Measurements from ENCODE around the gene ERBB4.

ERBB4 gene

DNA sequence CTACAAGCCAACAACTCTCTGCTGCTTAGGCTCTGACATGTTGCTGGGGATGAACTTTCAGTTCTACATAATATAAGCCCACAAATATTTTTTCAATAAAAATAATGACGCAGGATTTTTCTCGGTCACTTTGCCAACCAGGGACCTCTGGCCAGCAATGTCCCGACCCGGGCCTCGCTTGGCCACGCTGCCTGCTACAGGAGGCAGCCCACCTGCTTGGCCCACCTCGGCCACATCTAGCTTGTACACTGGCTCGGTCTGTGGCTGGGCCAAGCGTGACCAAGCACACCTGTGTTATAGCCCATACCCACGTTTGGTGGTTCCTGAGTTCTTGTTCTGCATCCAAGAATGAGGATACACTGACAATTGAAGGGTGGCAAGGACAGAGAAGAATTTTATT, 1208.7 kb downstream of the ERBB4 start:
- no peak for ATAC-seq
- TF ChIP-seq ZNF70 (CRISPR knock-in tag; IDR thresholded peaks at IDR 0.05) (no peak), ESRRG (CRISPR knock-in tag; IDR thresholded peaks at IDR 0.05) (no peak), CSDC2 (CRISPR knock-in tag; IDR thresholded peaks at IDR 0.05) (no peak), ARNTL (CRISPR knock-in tag; IDR thresholded peaks at IDR 0.05; ENCODE audit: borderline replicate concordance, low read depth) (no peak), RARB (CRISPR knock-in tag; IDR thresholded peaks at IDR 0.05) (no peak), PPARA (CRISPR knock-in tag; IDR thresholded peaks at IDR 0.05; ENCODE audit: borderline replicate concordance) (no peak), ZNF8 (CRISPR knock-in tag; IDR thresholded peaks at IDR 0.05) (no peak), ZC3H10 (CRISPR knock-in tag; IDR thresholded peaks at IDR 0.05) (no peak), ZFP3 (CRISPR knock-in tag; IDR thresholded peaks at IDR 0.05) (no peak), TOX (CRISPR knock-in tag; IDR thresholded peaks at IDR 0.05; ENCODE audit: borderline replicate concordance) (no peak)
- TF ChIP-seq, protein P1, sequence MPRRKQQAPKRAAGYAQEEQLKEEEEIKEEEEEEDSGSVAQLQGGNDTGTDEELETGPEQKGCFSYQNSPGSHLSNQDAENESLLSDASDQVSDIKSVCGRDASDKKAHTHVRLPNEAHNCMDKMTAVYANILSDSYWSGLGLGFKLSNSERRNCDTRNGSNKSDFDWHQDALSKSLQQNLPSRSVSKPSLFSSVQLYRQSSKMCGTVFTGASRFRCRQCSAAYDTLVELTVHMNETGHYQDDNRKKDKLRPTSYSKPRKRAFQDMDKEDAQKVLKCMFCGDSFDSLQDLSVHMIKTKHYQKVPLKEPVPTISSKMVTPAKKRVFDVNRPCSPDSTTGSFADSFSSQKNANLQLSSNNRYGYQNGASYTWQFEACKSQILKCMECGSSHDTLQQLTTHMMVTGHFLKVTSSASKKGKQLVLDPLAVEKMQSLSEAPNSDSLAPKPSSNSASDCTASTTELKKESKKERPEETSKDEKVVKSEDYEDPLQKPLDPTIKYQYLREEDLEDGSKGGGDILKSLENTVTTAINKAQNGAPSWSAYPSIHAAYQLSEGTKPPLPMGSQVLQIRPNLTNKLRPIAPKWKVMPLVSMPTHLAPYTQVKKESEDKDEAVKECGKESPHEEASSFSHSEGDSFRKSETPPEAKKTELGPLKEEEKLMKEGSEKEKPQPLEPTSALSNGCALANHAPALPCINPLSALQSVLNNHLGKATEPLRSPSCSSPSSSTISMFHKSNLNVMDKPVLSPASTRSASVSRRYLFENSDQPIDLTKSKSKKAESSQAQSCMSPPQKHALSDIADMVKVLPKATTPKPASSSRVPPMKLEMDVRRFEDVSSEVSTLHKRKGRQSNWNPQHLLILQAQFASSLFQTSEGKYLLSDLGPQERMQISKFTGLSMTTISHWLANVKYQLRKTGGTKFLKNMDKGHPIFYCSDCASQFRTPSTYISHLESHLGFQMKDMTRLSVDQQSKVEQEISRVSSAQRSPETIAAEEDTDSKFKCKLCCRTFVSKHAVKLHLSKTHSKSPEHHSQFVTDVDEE (CRISPR knock-in tag; IDR thresholded peaks at IDR 0.05): no peak
- TF ChIP-seq, protein P2, sequence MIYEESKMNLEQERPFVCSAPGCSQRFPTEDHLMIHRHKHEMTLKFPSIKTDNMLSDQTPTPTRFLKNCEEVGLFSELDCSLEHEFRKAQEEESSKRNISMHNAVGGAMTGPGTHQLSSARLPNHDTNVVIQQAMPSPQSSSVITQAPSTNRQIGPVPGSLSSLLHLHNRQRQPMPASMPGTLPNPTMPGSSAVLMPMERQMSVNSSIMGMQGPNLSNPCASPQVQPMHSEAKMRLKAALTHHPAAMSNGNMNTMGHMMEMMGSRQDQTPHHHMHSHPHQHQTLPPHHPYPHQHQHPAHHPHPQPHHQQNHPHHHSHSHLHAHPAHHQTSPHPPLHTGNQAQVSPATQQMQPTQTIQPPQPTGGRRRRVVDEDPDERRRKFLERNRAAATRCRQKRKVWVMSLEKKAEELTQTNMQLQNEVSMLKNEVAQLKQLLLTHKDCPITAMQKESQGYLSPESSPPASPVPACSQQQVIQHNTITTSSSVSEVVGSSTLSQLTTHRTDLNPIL (CRISPR knock-in tag; IDR thresholded peaks at IDR 0.05; ENCODE audit: low read depth): no peak

GRCh38 chr2:211329421-211329820, 1209.2 kb downstream of the ERBB4 start:
- TF ChIP-seq ZNF8 (CRISPR knock-in tag; IDR thresholded peaks at IDR 0.05): no peak
- TF ChIP-seq PPARA (CRISPR knock-in tag; IDR thresholded peaks at IDR 0.05; ENCODE audit: borderline replicate concordance): no peak
- no peak for TF ChIP-seq ISL1 (CRISPR knock-in tag; IDR thresholded peaks at IDR 0.05)
- no peak for TF ChIP-seq CSDC2 (CRISPR knock-in tag; IDR thresholded peaks at IDR 0.05)
- no peak for TF ChIP-seq ZFP3 (CRISPR knock-in tag; IDR thresholded peaks at IDR 0.05)
- TF ChIP-seq, protein P1 (CRISPR knock-in tag; IDR thresholded peaks at IDR 0.05): no peak
- TF ChIP-seq, protein P2 (CRISPR knock-in tag; IDR thresholded peaks at IDR 0.05; ENCODE audit: low read depth): no peak
- no peak for TF ChIP-seq BACH2 (CRISPR knock-in tag; IDR thresholded peaks at IDR 0.05; ENCODE audit: borderline replicate concordance)
- no peak for TF ChIP-seq ZFP30 (CRISPR knock-in tag; IDR thresholded peaks at IDR 0.05)
- TF ChIP-seq ARNTL (CRISPR knock-in tag; IDR thresholded peaks at IDR 0.05; ENCODE audit: borderline replicate concordance, low read depth): no peak
- TF ChIP-seq SNAI2 (CRISPR knock-in tag; IDR thresholded peaks at IDR 0.05): no peak
- TF ChIP-seq ZC3H10 (CRISPR knock-in tag; IDR thresholded peaks at IDR 0.05): no peak
- ATAC-seq: no peak

DNA sequence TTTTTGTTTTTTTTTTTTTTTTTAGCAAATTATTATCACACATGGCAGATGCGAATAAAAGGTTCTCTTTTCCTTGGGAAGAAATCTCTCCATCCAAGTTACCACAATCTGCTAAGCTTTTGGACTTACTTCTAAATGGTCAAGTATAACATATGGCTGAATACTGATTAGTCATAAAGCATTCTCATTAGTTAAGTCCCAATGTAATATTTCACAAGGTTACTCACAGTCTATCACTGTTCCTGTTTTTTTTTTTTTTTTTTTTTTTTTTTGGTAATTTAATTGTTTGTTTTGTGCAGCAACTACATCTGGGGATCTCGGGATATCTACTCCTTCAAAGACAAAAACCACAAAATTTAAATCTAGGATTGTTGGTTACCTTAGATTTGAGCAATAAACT, 1210.5 kb downstream of the ERBB4 start:
- no peak for TF ChIP-seq CSDC2 (CRISPR knock-in tag; IDR thresholded peaks at IDR 0.05)
- TF ChIP-seq PPARA (CRISPR knock-in tag; IDR thresholded peaks at IDR 0.05; ENCODE audit: borderline replicate concordance): no peak
- TF ChIP-seq ZNF565 (CRISPR knock-in tag; conservative IDR thresholded peaks at IDR 0.05; ENCODE audit: low read depth): no peak
- no peak for TF ChIP-seq ARNTL (CRISPR knock-in tag; IDR thresholded peaks at IDR 0.05; ENCODE audit: borderline replicate concordance, low read depth)
- TF ChIP-seq ISL1 (CRISPR knock-in tag; IDR thresholded peaks at IDR 0.05): no peak
- no peak for TF ChIP-seq RARB (CRISPR knock-in tag; IDR thresholded peaks at IDR 0.05)
- no peak for TF ChIP-seq CSRNP3 (CRISPR knock-in tag; IDR thresholded peaks at IDR 0.05)
- no peak for TF ChIP-seq PATZ1 (CRISPR knock-in tag; IDR thresholded peaks at IDR 0.05; ENCODE audit: borderline replicate concordance)
- no peak for TF ChIP-seq GLIS3 (CRISPR knock-in tag; IDR thresholded peaks at IDR 0.05)

More for the DNA sequence above, 1210.5 kb downstream of the ERBB4 start:
- ATAC-seq: no peak

Data from SK-N-SH treated with all-trans-retinoic acid at 6 μM for 48 hours (cell line).